NB4 (cell line): ENCODE measurements around the gene CCBE1.

Experiments
- MYC ChIP-seq: IDR thresholded peaks from 2 replicates; pipeline ENCODE4 v1.6.1; 2011; ENCODE audit warnings: low read depth, low read length
- POLR2A ChIP-seq: IDR thresholded peaks from 2 replicates; pipeline ENCODE4 v1.6.1; 2011; ENCODE audit warnings: mild to moderate bottlenecking; ENCODE audit not compliant: insufficient read length; ENCODE audit errors: extremely low read depth
- TF ChIP-seq, protein P1 (sequence below): IDR thresholded peaks from one replicate; pipeline ENCODE4 v1.5.1; 2012; ENCODE audit warnings: low read depth, low read length
- TF ChIP-seq, protein P2 (sequence below): IDR thresholded peaks from 2 replicates; pipeline ENCODE4 v1.6.1; 2011; ENCODE audit warnings: low read depth, low read length

DNA sequence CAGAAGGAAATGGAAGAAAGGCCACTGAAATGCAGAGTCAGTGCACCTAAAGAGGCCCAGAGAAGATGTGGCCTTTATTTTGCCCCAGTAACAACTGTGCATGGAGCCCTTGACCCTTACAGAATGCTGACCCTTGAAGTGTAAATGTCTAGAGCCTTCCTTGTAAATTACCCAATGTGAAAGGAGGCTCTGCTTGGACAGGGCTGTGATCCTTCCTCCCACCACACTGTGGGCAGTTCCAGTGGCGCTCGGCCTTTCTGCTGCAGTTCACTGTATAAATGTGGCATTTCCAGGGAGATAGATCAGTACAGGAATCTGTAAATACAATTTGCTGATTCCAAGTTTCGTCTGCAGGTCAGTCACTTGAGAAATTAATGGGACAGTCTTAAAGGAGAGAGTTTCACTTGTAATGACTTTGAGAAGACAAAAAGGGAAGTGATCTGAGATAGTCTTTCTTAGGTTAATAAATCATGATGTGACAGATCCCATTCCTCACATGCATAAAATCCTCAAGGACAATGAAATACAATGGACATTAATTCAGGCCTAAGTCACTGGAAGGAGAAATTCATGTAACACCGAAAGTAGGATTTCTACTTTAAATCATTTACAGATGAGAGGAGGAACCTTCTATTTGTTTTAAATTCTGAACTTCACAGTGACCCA is 204.3 kb downstream of the CCBE1 start:
- TF ChIP-seq POLR2A = no peak
- TF ChIP-seq, protein P1, sequence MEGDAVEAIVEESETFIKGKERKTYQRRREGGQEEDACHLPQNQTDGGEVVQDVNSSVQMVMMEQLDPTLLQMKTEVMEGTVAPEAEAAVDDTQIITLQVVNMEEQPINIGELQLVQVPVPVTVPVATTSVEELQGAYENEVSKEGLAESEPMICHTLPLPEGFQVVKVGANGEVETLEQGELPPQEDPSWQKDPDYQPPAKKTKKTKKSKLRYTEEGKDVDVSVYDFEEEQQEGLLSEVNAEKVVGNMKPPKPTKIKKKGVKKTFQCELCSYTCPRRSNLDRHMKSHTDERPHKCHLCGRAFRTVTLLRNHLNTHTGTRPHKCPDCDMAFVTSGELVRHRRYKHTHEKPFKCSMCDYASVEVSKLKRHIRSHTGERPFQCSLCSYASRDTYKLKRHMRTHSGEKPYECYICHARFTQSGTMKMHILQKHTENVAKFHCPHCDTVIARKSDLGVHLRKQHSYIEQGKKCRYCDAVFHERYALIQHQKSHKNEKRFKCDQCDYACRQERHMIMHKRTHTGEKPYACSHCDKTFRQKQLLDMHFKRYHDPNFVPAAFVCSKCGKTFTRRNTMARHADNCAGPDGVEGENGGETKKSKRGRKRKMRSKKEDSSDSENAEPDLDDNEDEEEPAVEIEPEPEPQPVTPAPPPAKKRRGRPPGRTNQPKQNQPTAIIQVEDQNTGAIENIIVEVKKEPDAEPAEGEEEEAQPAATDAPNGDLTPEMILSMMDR = no peak
- TF ChIP-seq, protein P2, sequence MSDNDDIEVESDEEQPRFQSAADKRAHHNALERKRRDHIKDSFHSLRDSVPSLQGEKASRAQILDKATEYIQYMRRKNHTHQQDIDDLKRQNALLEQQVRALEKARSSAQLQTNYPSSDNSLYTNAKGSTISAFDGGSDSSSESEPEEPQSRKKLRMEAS = no peak
- TF ChIP-seq MYC = no peak
